HG02642 (cell line): ENCODE results near the gene OR2A2.

Experiments
- ATAC-seq: cut with Tn5 transposase; IDR thresholded peaks from one replicate; pipeline ENCODE4 v1.9.1; 2021; ENCODE audit warnings: mild to moderate bottlenecking; ENCODE audit not compliant: unreplicated experiment, poor library complexity

OR2A2 gene

DNA sequence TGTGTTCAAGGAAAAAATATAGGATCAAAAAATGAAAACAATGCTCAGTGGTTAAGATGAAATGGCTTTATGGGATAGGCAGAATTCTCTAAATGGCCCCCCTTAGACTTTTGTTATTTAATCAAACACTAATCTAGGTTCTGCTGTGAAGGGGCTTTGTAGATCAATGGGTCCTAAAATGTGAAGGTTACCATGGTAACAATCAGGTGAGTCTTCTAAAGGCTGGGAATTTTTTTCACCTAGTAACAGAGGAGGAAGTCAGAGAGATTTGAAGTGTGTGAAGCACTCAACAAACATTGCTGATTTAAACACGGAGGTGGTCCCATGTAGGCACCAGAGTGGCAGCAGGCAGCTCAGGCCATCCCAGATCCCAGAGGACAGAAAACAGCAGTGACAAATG is 24.7 kb downstream of the OR2A2 start:
- ATAC-seq, result no peak

DNA sequence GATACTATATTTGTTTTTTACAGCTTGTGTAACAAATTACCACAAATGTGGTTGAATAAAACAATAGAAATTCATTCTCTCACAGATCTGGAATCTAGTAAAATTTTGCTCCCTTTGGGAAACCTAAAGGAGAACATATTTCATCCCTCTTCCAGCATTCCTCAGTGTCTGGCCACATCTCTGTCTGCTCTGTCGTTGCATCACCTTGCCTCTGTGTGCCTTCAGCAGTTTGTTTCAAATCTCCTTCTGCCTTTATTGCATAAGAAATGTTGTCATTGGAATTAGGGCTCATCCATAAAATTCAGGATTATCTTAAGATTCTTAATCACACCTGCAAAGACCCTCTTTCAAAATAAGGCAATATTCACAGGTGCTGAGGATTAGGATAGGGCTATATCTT is 28.1 kb downstream of the OR2A2 start:
- ATAC-seq, result no peak

DNA sequence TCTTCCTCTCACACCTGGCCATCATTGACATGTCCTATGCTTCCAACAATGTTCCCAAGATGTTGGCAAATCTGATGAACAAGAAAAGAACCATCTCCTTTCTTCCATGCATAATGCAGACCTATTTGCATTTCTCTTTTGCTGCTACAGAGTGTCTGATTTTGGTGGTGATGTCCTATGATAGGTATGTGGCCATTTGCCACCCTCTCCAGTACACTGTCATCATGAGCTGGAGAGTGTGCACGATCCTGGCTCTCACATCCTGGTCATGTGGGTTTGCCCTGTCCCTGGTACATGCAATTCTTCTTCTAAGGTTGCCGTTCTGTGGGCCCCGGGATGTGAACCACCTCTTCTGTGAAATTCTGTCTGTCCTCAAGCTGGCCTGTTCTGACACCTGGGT is 32.8 kb downstream of the OR2A2 start:
- no peak for ATAC-seq

DNA sequence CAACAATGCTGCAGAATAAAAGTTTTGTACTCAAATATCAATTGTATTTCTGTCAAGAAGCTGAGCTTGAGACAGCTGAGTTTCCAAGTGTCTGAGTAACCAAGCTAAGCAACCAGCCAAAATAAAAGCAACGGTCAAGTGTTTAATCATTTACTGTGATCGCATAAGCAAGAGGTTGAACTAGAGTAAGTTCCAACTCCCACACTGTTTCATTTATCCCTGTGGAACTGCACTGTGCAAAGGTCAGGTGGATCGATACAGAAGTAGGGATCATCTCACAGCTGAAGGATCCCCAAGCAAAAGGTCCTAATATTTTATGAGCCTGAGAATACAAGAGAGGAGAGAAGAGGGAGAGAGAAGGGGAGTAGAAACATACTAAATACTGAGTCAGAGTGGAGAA is 35.0 kb downstream of the OR2A2 start:
- ATAC-seq, result no peak

DNA sequence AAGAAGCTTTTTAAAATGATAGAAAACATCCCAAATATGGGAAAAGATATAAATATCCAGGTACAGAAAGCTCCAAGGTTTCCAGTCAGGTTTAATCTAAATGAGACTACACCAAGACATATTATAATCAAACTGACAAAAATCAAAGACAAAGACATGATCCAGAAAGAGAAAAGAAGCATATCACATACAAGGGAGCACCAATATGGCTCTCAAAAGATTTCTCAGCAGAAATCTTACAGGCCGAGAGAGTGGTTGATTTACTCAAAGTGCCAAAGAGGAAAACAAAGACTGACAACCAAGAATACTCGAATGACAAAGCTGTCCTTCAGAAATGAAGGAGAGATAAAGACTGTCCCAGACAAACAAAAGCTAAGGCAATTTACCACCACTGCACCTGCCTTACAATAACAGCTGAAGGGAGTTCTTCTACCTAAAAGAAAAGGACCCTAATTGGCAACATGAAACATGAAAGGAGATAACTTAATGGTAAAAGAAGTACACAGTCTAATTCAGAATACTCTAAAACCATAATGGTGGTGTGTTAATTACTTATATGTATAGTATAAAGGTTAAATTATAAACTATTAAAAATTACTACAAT is 38.9 kb downstream of the OR2A2 start:
- ATAC-seq, result no peak

DNA sequence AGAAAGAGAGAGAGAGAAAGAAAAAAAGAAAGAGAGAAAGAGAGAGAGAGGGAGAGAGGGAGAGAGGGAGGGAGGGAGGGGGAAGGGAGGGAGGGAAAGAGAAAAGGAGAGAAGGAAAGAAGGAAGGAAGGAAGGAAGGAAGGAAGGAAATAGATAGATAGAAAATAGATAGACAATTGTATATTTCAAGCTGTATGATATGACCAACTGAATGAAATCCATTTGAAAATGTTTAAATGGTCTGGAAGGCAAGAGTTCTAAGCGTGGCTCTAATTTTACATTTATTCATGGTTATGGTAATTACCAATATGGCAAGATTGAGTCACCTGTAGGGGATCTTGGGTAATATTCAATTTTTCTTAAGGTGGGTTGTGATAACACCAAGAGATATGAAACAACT is 49.5 kb downstream of the OR2A2 start:
- ATAC-seq, result no peak
